ENCODE data around the gene BMP4.

DNA sequence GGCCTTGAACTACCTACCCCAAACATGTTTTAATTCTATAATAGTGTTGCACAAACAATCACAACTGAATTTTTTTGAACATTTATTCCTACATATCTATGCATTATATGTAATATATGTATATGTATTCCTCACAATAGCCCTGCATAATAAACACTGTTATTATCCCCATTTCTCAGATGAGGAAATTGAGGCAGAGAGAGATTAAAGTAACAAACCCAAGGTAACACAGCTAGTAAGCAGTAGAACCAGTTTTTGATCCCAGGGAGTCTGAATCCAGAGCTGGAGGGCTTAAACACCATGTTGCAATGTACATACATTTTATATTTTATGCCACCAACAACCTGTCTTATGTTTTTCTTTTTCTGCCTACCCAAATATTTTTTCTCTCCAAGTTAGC is 26.5 kb upstream of the BMP4 start:
- TF ChIP-seq CTCF (IDR thresholded peaks at IDR 0.05) (no peak), POLR2A (IDR thresholded peaks at IDR 0.05) (no peak)

Data from esophagus squamous epithelium (tissue), 4 donors.